Measurements from ENCODE around the gene FILIP1L. TPM values are rescaled to one million over a fixed set of nuclear protein-coding genes. Genes with fewer than 3 reads are reported as not detected.

Gene FILIP1L
- polyA plus RNA-seq, 1 donor (not counting 4 experiments of a cell fraction or from before 2014, with no cell fraction given) = 14.7 TPM

DNA sequence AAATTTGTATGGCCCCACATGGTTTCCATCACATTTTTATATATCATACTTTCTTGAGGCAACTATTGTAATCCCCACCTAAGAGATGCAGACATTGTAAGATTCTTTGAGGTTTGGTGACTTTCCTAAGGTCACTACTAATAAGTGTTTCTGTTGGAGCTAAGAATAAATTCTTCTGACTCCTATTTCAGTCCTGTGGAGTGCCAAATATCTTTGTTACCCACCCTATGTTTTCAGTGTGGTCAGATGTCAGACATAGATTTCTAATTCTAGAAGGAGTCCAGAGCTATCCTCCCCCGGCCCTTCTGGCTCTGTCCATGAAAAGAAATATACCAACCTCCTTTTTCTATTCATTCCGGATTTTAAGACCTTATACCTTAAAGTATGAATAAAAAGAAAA is 46.2 kb upstream of the FILIP1L start:
- H3K4me2 ChIP-seq (ENCODE audit: control insufficient read depth, extremely low read depth, insufficient read depth, low read depth, low read length) = no peak overlapping the region
- no peak overlapping the region for H3K4me3 ChIP-seq (ENCODE audit: control insufficient read depth in 2 of 3, extremely low read depth in 1 of 3, insufficient read depth in 2 of 3, low read depth in 1 of 3, low read length in 3 of 3)
- dilution Hi-C loops (cut with MboI; ENCODE audit: extremely low pct_ligation_motif_present, low sequenced_read_pairs) = no loop called here
- H4K20me1 ChIP-seq (ENCODE audit: control insufficient read depth, extremely low read depth, insufficient read depth, low read length) = no peaks in the 10 kb centered on the region
- H3K4me1 ChIP-seq (ENCODE audit: control insufficient read depth, extremely low read depth, insufficient read depth, low read length) = peaks cover 15% of the 10 kb centered on the region
- TF ChIP-seq, protein P1, sequence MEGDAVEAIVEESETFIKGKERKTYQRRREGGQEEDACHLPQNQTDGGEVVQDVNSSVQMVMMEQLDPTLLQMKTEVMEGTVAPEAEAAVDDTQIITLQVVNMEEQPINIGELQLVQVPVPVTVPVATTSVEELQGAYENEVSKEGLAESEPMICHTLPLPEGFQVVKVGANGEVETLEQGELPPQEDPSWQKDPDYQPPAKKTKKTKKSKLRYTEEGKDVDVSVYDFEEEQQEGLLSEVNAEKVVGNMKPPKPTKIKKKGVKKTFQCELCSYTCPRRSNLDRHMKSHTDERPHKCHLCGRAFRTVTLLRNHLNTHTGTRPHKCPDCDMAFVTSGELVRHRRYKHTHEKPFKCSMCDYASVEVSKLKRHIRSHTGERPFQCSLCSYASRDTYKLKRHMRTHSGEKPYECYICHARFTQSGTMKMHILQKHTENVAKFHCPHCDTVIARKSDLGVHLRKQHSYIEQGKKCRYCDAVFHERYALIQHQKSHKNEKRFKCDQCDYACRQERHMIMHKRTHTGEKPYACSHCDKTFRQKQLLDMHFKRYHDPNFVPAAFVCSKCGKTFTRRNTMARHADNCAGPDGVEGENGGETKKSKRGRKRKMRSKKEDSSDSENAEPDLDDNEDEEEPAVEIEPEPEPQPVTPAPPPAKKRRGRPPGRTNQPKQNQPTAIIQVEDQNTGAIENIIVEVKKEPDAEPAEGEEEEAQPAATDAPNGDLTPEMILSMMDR (optimal IDR thresholded peaks at IDR 0.05 in 1 of 3, IDR thresholded peaks at IDR 0.05 in 1 of 3, conservative IDR thresholded peaks at IDR 0.05 in 1 of 3; ENCODE audit: extremely low read depth in 1 of 3, insufficient read depth in 2 of 3, low read length in 3 of 3) = no peak
- TF ChIP-seq EZH2 (IDR thresholded peaks at IDR 0.05; ENCODE audit: low read length) = no peak
- no peaks in the 10 kb centered on the region for H3K79me2 ChIP-seq (ENCODE audit: control insufficient read depth, insufficient read depth, low read length)
- H3K36me3 ChIP-seq (ENCODE audit: control insufficient read depth in 2 of 2, extremely low read depth in 1 of 2, insufficient read depth in 2 of 2, low read length in 2 of 2) = no peaks in the 10 kb centered on the region
- no peaks in the 10 kb centered on the region for H3K9me1 ChIP-seq (ENCODE audit: control insufficient read depth, extremely low read depth, insufficient read depth, low read length)
- H3K9ac ChIP-seq (ENCODE audit: control insufficient read depth, extremely low read depth, insufficient read depth, low read length) = no peak overlapping the region
- no peak overlapping the region for H2AFZ ChIP-seq (ENCODE audit: control insufficient read depth, low read length)
- no peaks in the 10 kb centered on the region for H3K27me3 ChIP-seq (ENCODE audit: control insufficient read depth, extremely low read depth, insufficient read depth, low read length)
- H3K9me3 ChIP-seq (ENCODE audit: control insufficient read depth, low read depth, low read length) = no peaks in the 10 kb centered on the region
- no peak overlapping the region for H3K27ac ChIP-seq (ENCODE audit: control insufficient read depth, insufficient read depth, low read length)
- FAIRE-seq = no peak
- DNase-seq (ENCODE audit: low read depth, low spot score) = no peak

DNA sequence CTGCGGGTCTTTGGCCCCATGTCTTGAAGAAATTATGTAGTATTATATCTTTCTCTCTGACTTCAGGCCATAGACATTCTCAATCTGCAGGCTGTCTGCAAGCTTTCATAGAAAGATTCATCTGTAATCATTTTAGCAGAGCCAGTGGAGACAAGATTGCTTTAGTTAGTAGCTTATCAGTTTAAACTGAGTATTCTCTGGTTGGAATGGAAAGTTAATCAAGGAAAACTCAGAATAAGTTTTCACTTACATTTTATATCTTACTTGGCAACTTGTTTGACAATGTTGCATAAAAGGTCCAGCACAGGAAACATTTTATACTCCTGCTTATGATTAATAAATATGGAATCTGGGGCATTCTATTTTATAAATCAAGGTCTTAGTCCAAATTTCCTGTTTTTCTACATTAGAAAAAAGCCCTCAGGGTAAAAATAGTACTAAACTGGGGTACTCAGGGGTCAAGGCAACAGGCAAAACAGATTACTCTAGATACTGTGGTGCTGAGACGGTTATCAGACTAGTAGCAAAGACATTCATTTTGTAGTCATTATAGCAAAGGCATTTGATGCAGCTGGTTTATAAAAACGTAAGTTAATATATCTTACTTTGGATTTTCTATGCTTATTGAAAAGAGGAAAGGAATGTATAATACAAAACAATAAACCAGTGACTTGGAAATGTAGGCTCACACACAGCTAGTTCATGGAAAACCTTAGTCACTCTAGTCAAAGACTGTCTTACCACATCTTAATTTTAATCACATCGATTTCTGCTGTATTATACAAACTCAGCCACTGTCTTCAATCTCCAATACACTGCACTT is 45.2 kb upstream of the FILIP1L start:
- H3K9ac ChIP-seq (ENCODE audit: control insufficient read depth, extremely low read depth, insufficient read depth, low read length) = no peak overlapping the region

More for the DNA sequence above, 45.2 kb upstream of the FILIP1L start:
- dilution Hi-C loops (cut with MboI; ENCODE audit: extremely low pct_ligation_motif_present, low sequenced_read_pairs) = no loop called here
- Histone ChIP-seq H3K4me2 (ENCODE audit: control insufficient read depth, extremely low read depth, insufficient read depth, low read depth, low read length) (peak overlapping the region; percentile 9), H3K79me2 (ENCODE audit: control insufficient read depth, insufficient read depth, low read length) (no peaks in the 10 kb centered on the region), H4K20me1 (ENCODE audit: control insufficient read depth, extremely low read depth, insufficient read depth, low read length) (no peaks in the 10 kb centered on the region), H3K27ac (ENCODE audit: control insufficient read depth, insufficient read depth, low read length) (no peak overlapping the region), H3K27me3 (ENCODE audit: control insufficient read depth, extremely low read depth, insufficient read depth, low read length) (no peaks in the 10 kb centered on the region), H3K9me3 (ENCODE audit: control insufficient read depth, low read depth, low read length) (no peaks in the 10 kb centered on the region), H3K4me3 (ENCODE audit: control insufficient read depth in 2 of 3, extremely low read depth in 1 of 3, insufficient read depth in 2 of 3, low read depth in 1 of 3, low read length in 3 of 3) (no peak overlapping the region), H3K9me1 (ENCODE audit: control insufficient read depth, extremely low read depth, insufficient read depth, low read length) (no peaks in the 10 kb centered on the region), H2AFZ (ENCODE audit: control insufficient read depth, low read length) (no peak overlapping the region), H3K36me3 (ENCODE audit: control insufficient read depth in 2 of 2, extremely low read depth in 1 of 2, insufficient read depth in 2 of 2, low read length in 2 of 2) (no peaks in the 10 kb centered on the region), H3K4me1 (ENCODE audit: control insufficient read depth, extremely low read depth, insufficient read depth, low read length) (peaks cover 15% of the 10 kb centered on the region)
- no peak for FAIRE-seq
- TF ChIP-seq, protein P1 (optimal IDR thresholded peaks at IDR 0.05 in 1 of 3, IDR thresholded peaks at IDR 0.05 in 1 of 3, conservative IDR thresholded peaks at IDR 0.05 in 1 of 3; ENCODE audit: extremely low read depth in 1 of 3, insufficient read depth in 2 of 3, low read length in 3 of 3) = no peak
- TF ChIP-seq EZH2 (IDR thresholded peaks at IDR 0.05; ENCODE audit: low read length) = no peak
- DNase-seq (ENCODE audit: low read depth, low spot score) = no peak

Measured in keratinocyte (primary cell).